ENCODE results near the gene RSL24D1. TPM values are rescaled to one million over a fixed set of nuclear protein-coding genes. Genes with fewer than 3 reads are reported as not detected.

The RSL24D1 gene
- total RNA-seq, 1 experiment from 2014 or later, result 149 TPM

- Histone ChIP-seq H3K9ac (ENCODE audit: low read length) (no peak overlapping the region), H3K36me3 (ENCODE audit: control insufficient read depth in 1 of 2, insufficient read depth in 2 of 2, low read length in 2 of 2) (peaks cover 52 to 56% of the 10 kb centered on the region in 2 experiments), H3K27me3 (ENCODE audit: insufficient read depth, low read length) (no peaks in the 10 kb centered on the region), H3K4me1 (ENCODE audit: control insufficient read depth in 1 of 2, insufficient read depth in 2 of 2, low read length in 2 of 2) (no peaks in the 10 kb centered on the region), H3K4me2 (ENCODE audit: low read length) (no peak overlapping the region), H3K9me3 (ENCODE audit: control insufficient read depth in 1 of 2, insufficient read depth in 1 of 2, low read depth in 1 of 2, low read length in 2 of 2) (no peaks in the 10 kb centered on the region), H4K20me1 (ENCODE audit: insufficient read depth) (peaks cover 25% of the 10 kb centered on the region; the same call in 1 of the 2 replicates), H3K4me3 (replicated peaks in 1 of 2; ENCODE audit: low read depth in 1 of 2, low read length in 2 of 2) (no peak overlapping the region), H3K79me2 (ENCODE audit: insufficient read depth, low read length) (peaks cover 61% of the 10 kb centered on the region), H2AFZ (ENCODE audit: low read depth, low read length, poor library complexity, severe bottlenecking) (no peak overlapping the region), H3K27ac (ENCODE audit: low read depth, low read length) (no peak overlapping the region), H3K9me2 (ENCODE audit: insufficient read depth) (no peaks in the 10 kb centered on the region)
- no peak for ATAC-seq
- ChIA-PET CTCF (interaction anchor here (2.3 kb wide), 1 partner anchor 16 kb away, joined by 9 read pairs; no protein-coding TSS in a partner anchor), RAD21 (ENCODE audit: low non-redundant PET in 1 of 2, low total read pairs in 2 of 2, uncharacterized antibody in 2 of 2, unreplicated experiment in 2 of 2) (no interaction called here), POLR2A (interaction anchor here (1.6 kb wide), 1 partner anchor 13 kb away, joined by 5 read pairs; the partner anchor contains the start of gene RSL24D1)
- intact Hi-C loops (cut with micrococcal nuclease), result no loop called here
- TF ChIP-seq, protein P1, sequence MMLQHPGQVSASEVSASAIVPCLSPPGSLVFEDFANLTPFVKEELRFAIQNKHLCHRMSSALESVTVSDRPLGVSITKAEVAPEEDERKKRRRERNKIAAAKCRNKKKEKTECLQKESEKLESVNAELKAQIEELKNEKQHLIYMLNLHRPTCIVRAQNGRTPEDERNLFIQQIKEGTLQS (IDR thresholded peaks at IDR 0.05), result no peak
- TF ChIP-seq RAD21 (IDR thresholded peaks at IDR 0.05; ENCODE audit: low read depth) (no peak), ZNF274 (IDR thresholded peaks at IDR 0.05; ENCODE audit: low read depth, low read length) (no peak)
- no TSS peak for BruUV-seq (replicated peaks)
- no peak for DNase-seq (ENCODE audit: low read depth, low spot score)
These were observed 13.1 kb downstream of the RSL24D1 start for GRCh38 chr15:55183679-55184078.

DNA sequence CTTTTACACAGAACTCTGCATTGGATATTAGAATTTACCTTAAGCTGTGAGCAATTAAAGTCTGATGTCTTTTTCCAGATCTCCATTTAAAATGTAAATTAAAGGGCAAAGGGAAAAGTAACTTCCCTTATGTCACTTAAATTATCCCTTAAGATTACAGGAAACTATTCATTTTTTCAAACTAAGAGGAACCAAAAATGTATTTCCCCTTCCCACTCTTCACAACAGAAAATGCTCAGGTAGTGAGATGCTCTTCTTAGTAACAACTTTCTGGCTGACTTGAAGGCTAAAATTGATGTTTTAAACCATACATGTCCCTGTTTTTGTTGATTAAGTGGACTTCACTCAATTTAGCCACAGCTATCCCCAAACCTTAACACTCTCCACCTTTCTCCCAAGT lies 17.6 kb downstream of the RSL24D1 start:
- H3K9ac ChIP-seq (ENCODE audit: low read length), result no peak overlapping the region
- ATAC-seq (no peak), DNase-seq (ENCODE audit: low read depth, low spot score) (no peak)
- POLR2A ChIA-PET, result no interaction called here
- H3K4me3 ChIP-seq (replicated peaks in 1 of 2; ENCODE audit: low read depth in 1 of 2, low read length in 2 of 2), result no peak overlapping the region
- H3K4me1 ChIP-seq (ENCODE audit: control insufficient read depth in 1 of 2, insufficient read depth in 2 of 2, low read length in 2 of 2), result no peaks in the 10 kb centered on the region
- H3K9me3 ChIP-seq (ENCODE audit: control insufficient read depth in 1 of 2, insufficient read depth in 1 of 2, low read depth in 1 of 2, low read length in 2 of 2), result no peaks in the 10 kb centered on the region
- CTCF ChIA-PET, result interaction anchor here (2.6 kb wide), 1 partner anchor 11 kb away, joined by 16 read pairs; no protein-coding TSS in a partner anchor
- no peak overlapping the region for H3K4me2 ChIP-seq (ENCODE audit: low read length)
- RAD21 ChIA-PET (ENCODE audit: low non-redundant PET in 1 of 2, low total read pairs in 2 of 2, uncharacterized antibody in 2 of 2, unreplicated experiment in 2 of 2), result no interaction called here
- peaks cover 29 to 40% of the 10 kb centered on the region in 2 experiments for H3K36me3 ChIP-seq (ENCODE audit: control insufficient read depth in 1 of 2, insufficient read depth in 2 of 2, low read length in 2 of 2)
- no peaks in the 10 kb centered on the region for H3K9me2 ChIP-seq (ENCODE audit: insufficient read depth)
- H2AFZ ChIP-seq (ENCODE audit: low read depth, low read length, poor library complexity, severe bottlenecking), result no peak overlapping the region
- H4K20me1 ChIP-seq (ENCODE audit: insufficient read depth), result peaks cover 9% of the 10 kb centered on the region; the same call in 1 of the 2 replicates
- H3K27ac ChIP-seq (ENCODE audit: low read depth, low read length), result no peak overlapping the region
- H3K27me3 ChIP-seq (ENCODE audit: insufficient read depth, low read length), result no peaks in the 10 kb centered on the region
- peaks cover 15% of the 10 kb centered on the region for H3K79me2 ChIP-seq (ENCODE audit: insufficient read depth, low read length)
- TF ChIP-seq, protein P2, sequence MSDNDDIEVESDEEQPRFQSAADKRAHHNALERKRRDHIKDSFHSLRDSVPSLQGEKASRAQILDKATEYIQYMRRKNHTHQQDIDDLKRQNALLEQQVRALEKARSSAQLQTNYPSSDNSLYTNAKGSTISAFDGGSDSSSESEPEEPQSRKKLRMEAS (IDR thresholded peaks at IDR 0.05), result no peak
- TF ChIP-seq ZNF274 (IDR thresholded peaks at IDR 0.05; ENCODE audit: low read depth, low read length) (no peak), FOSL1 (IDR thresholded peaks at IDR 0.05; ENCODE audit: low read depth) (no peak), RAD21 (IDR thresholded peaks at IDR 0.05; ENCODE audit: low read depth) (no peak), POLR2A (IDR thresholded peaks at IDR 0.05; ENCODE audit: borderline replicate concordance, extremely low read depth, insufficient read depth, insufficient read length) (no peak), EZH2 (IDR thresholded peaks at IDR 0.05) (no peak), EGR1 (IDR thresholded peaks at IDR 0.05; ENCODE audit: low read depth) (no peak), CTCF (IDR thresholded peaks at IDR 0.05 in 2 of 3, conservative IDR thresholded peaks at IDR 0.05 in 1 of 3; ENCODE audit: borderline replicate concordance in 1 of 3, insufficient read depth in 1 of 3, low read depth in 2 of 3, low read length in 2 of 3) (no peak)
- no TSS peak for BruUV-seq (replicated peaks)
- intact Hi-C loops (cut with micrococcal nuclease), result no loop called here
